ENCODE results near the gene MTARC1. TPM values are rescaled to one million over a fixed set of nuclear protein-coding genes. Genes with fewer than 3 reads are reported as not detected.
A peak's percentile ranks its signal among the peaks of the same experiment; 100 is the strongest.

Gene MTARC1
- 2.6 TPM for polyA plus RNA-seq (2013, experiment 1 of 2; ENCODE audit: insufficient read length)
- polyA plus RNA-seq (2013, experiment 2 of 2; ENCODE audit: insufficient read length), result 2.7 TPM

GRCh38 chr1:220786337-220787068 lies at the start of gene MTARC1:
Gene MTARC1, plus strand, starts transcription at chr1:220786913. Its CDS starts 32 bp downstream, at chr1:220786945.
- DNase-seq, result peak; percentile 45

- DNase-seq, result no peak
These were observed 45.4 kb upstream of the MTARC1 start for GRCh38 chr1:220741349-220741748.

- DNase-seq, result no peak
These were observed 44.9 kb upstream of the MTARC1 start for GRCh38 chr1:220741825-220742224.

DNA sequence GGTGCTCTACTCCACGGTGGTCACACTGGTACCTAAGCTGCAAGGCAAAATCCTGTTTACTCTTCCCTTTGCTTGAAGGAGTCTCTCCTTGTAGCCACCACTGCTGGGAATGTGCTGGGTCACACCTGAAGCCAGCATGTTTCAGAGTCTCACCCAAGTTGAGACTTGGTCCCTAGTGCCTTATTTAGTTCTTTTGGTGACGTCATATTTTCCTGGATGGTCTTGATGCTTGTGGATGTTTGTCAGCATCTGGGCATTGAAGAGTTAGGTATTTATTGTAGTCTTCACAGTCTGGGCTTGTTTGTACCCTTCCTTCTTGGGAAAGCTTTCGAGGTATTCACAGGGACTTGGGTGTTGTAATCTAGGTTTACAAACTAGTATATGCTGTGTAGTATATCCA lies 44.2 kb upstream of the MTARC1 start:
- DNase-seq, result no peak

DNA sequence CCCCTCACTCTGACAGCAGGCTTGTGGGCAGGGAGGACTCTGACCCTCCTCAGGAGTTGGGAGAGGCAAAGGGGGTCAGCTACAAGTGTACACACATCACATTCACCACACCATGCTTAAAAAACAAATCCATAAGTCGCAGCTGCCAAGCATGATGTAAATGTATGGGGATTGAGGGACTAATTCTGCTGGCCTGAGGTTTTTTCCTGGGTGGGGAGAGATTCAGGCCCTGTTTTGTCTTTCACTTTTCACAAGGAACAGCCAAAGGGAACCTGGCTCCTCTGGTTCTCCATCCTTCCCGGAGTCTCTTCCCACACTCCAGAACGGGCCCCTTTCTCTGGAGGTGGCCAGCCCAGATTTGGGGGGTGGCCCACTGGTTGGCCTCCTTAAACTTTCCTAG lies 39.9 kb upstream of the MTARC1 start:
- no peak for DNase-seq

- no peak for DNase-seq
These were observed 39.1 kb upstream of the MTARC1 start for GRCh38 chr1:220747437-220748088.

- peak; percentile 55 for DNase-seq
These were observed 38.4 kb upstream of the MTARC1 start, which contains the start of gene MTARC2 for GRCh38 chr1:220748089-220748934. Gene MTARC2, plus strand, starts transcription at chr1:220748322. Its CDS starts 210 bp downstream, at chr1:220748532.

- no peak for DNase-seq
These were observed 37.8 kb upstream of the MTARC1 start for GRCh38 chr1:220748936-220749335.

- no peak for DNase-seq
These were observed 36.6 kb upstream of the MTARC1 start for GRCh38 chr1:220750131-220750515.

DNA sequence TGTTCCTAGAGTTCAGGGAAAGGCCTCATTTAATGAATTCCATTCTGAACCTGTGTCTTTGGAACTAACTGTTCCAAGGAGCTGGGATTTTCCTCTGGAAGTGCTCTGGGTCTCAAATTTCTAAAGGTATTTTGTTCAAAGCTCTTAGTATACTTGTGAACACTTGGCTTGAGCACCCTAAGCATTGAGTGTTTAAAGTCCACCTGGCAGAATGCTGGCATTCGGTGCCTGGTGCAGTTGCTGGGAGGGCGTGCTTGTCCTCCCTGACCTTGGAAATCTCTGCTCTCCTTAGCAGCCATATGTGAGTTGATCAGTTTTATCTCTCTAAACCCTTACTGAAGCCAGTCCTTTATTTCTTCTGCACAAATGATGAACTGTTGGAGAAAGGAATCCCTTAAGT lies 35.6 kb upstream of the MTARC1 start:
- DNase-seq, result no peak

- DNase-seq, result no peak
These were observed 32.3 kb upstream of the MTARC1 start for GRCh38 chr1:220754212-220754917.

DNA sequence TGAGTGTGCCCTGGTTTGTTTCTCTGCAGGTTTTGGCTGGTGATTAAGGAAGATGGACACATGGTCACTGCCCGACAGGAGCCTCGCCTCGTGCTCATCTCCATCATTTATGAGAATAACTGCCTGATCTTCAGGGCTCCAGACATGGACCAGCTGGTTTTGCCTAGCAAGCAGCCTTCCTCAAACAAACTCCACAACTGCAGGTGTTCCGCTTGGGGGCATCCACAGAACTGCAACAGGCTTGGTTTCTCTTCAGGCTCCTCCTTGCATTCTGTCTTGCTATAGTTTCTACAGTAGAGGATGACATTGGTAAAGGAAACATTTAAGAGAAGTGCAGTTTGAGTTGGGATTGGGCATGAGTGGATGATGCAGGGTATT lies 31.8 kb upstream of the MTARC1 start:
- DNase-seq, result no peak

DNA sequence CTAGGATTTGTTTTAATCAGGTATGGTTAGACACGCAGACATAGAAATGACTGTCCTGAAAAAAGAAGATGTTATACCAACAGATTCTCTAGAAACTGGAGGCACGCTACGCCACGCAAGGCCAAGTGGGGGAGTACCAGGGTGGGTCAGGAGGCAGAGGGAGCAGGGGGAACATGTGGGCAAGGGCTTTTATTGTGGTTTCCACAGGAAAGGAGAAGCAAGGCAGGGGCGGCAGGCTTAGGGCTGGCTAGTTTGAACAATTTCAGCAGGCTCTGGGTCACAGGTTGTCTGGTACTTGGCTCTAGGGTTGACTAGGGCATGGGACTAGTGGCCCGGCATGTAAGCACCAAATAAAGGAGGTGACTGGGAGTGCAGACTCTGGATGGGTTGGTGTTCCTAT lies 31.4 kb upstream of the MTARC1 start:
- no peak for DNase-seq

DNA sequence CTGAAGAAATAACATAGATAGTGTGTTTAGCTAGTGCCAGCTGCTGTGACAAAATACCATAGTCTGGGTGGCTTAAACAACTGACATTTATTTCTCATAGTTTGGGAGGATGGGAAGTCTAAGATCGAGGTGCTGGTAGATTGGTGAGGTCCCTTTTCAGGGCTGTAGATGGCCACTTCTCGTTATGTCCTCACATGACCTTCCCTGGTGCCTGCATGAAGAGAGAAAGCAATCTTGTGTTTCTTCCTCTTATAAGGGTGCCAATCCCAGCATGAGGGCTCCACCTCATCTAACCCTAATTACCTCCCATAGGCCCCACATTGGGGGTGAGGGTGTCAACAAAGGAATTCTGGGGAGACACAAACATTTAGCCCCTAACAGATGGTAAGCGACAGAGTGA lies 29.3 kb upstream of the MTARC1 start:
- DNase-seq, result no peak

- no peak for DNase-seq
These were observed 27.6 kb upstream of the MTARC1 start for GRCh38 chr1:220759147-220759546.

- no peak for DNase-seq
These were observed 24.9 kb upstream of the MTARC1 start for GRCh38 chr1:220761688-220762427.

DNA sequence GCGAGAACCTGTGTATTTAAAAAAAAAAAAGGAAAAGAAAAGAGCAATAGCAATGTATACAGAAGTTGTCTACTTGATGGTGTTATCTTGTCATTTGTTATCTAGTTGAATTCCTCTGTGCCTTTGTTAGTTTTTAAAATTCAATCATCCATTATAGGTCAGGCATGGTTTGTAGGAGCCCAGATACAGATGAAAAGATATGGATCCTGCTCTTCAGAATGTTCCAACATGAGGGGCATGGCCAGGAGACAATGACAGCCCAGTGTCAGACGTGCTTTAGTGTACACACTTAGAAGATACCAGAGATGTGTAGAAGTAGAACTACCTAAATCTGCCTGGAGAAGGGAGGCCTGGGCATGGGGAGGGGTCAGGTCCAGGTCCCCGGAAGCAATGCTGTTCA lies 22.0 kb upstream of the MTARC1 start:
- DNase-seq, result no peak

- DNase-seq, result peak; percentile 11
These were observed 19.2 kb upstream of the MTARC1 start for GRCh38 chr1:220767312-220768125.

- no peak for DNase-seq
These were observed 18.5 kb upstream of the MTARC1 start for GRCh38 chr1:220768126-220768601.

DNA sequence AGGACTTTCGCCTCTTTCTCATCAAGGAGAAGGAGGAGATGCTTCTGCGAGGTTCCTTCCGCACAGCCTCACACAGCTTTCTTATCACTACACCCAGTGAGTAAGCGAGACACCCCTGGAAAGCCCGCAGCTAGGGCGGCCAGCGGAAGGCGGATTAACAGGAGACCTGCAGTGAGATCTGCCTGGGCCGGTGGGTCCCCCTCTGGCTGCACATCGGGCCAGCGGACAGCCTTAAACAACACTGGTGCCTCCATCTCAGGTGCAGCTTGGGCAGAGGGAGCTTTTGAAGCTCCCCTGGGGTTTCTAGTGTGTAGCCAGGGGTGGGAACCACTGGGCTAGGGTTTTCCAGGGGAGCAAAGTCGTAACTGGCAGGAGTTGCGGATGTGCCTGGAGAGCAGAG lies 17.5 kb upstream of the MTARC1 start:
- no peak for DNase-seq
